SK-N-MC (cell line): Measurements from ENCODE around the gene WBP1.
"Not testable (repeated sequence)": the region's sequence is repeated elsewhere in the genome, so short reads cannot be mapped to it uniquely, and the experiment has no call there.

ENCODE experiments used
- DNase-seq: peaks from one replicate; pipeline ENCODE4 v3.0.0-alpha.2; 2011; ENCODE audit warnings: low read depth, low spot score
- H3K27ac ChIP-seq: fragments of 200-600 bp; sonication (generic); 2 replicates; pipeline ENCODE4 v1.5.1; 2016; ENCODE audit warnings: mixed run types
- H3K36me3 ChIP-seq: fragments of 200-600 bp; sonication (generic); 2 replicates; pipeline ENCODE4 v1.6.1; 2017; ENCODE audit warnings: antibody characterized with exemption, low read length, mixed read lengths; ENCODE audit not compliant: insufficient read depth
- H3K4me3 ChIP-seq: fragments of 200-600 bp; sonication (generic); 2 replicates; pipeline ENCODE4 v1.5.1; 2016
- H3K9ac ChIP-seq: fragments of 200-600 bp; sonication (generic); 2 replicates; pipeline ENCODE4 v1.8.0; 2017; ENCODE audit warnings: mixed run types, mixed read lengths; ENCODE audit not compliant: insufficient read length
- H3K9me3 ChIP-seq: fragments of 200-600 bp; sonication (generic); 2 replicates; pipeline ENCODE4 v1.6.1; 2017; ENCODE audit warnings: low read depth, mild to moderate bottlenecking, antibody characterized with exemption, low read length, moderate library complexity, mixed read lengths
- EZH2 ChIP-seq: fragments of 200-600 bp; sonication (generic); IDR thresholded peaks from one replicate; pipeline ENCODE4 v1.6.1; 2017; ENCODE audit warnings: antibody characterized with exemption
- FOXP2 ChIP-seq: optimal IDR thresholded peaks from 2 replicates; pipeline ENCODE3; 2011; ENCODE audit warnings: mild to moderate bottlenecking, moderate library complexity; ENCODE audit not compliant: insufficient read depth; ENCODE audit errors: extremely low read length, control extremely low read depth
- POLR2AphosphoS5 ChIP-seq: IDR thresholded peaks from 2 replicates; pipeline ENCODE4 v1.6.1; 2012; ENCODE audit warnings: mild to moderate bottlenecking, low read depth, low read length, borderline replicate concordance

WBP1 gene

DNA sequence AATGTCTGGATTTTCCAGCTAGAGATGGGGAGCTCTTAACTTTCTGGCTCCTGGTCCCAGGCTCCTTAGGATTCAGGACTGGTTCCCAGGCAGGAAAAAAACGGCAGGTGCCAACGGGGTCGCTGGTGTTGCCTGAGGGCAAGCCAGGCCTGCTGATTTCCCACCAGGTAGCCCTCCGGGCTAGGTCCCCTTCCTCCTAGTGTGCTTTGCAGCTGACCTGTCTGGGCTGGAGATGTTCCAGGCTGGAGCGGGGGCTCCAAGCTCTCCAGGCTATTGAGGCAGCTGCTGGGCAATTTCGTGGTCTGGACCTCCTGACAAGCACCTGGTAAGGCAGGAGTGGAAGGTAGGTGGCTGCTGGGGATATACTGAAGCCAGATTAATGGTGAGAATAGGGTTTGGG is 16.2 kb downstream of the WBP1 start:
- H3K9ac ChIP-seq: no peak overlapping the region
- no peak for DNase-seq
- H3K4me3 ChIP-seq: no peak overlapping the region
- no peaks in the 10 kb centered on the region for H3K9me3 ChIP-seq
- no peak for TF ChIP-seq POLR2AphosphoS5
- no peak for TF ChIP-seq EZH2
- TF ChIP-seq FOXP2: no peak
- H3K27ac ChIP-seq: no peak overlapping the region
- H3K36me3 ChIP-seq: peaks cover 18% of the 10 kb centered on the region; the same call in 1 of the 2 replicates

DNA sequence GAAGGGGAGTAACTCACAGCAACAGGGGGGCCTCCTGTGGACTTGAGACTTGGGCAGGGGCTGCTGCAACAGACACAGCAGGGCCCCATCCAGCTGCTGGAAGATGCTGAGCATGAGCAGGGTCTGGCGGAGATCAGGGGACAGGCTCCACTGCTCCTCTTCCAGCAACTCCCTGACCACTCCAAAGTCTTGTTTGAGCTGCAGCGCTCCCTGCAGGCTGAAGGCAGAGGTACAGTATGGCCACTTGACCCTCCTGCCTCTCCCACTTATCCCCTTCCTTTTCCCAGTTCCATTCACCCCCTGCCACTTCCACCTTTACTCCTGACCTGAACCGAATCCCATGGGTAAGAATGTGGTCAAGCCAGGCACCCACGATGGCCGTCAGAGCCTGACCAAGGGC is 16.7 kb downstream of the WBP1 start:
- Histone ChIP-seq H3K9ac (no peak overlapping the region), H3K4me3 (no peak overlapping the region), H3K9me3 (no peaks in the 10 kb centered on the region), H3K27ac (no peak overlapping the region), H3K36me3 (peaks cover 18% of the 10 kb centered on the region; the same call in 1 of the 2 replicates)
- TF ChIP-seq FOXP2: no peak
- no peak for DNase-seq

DNA sequence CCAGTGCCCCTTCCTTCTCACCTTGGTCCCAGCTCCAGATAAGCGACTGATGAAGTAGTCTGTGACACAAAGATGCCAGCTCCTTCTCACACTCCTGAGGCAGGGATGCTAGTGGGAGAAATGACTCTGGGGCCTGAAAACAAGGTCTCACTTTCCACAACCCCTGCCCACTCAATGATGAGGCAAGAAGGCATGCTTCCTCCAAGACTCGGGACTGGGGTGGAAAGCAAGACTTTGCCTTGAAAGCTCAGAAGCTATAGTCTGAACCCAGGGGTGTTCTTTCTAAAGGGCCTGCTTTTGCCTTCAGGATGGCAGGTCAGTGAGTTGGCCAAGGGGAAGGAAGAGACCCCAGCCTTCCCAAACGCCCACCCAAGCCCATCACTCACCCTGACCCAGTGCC is 23.2 kb downstream of the WBP1 start:
- no peak for TF ChIP-seq POLR2AphosphoS5
- TF ChIP-seq FOXP2: no peak
- TF ChIP-seq EZH2: no peak
- Histone ChIP-seq H3K4me3 (peak overlapping the region; percentile 90), H3K9me3 (no peaks in the 10 kb centered on the region), H3K9ac (peak overlapping the region; percentile 82), H3K36me3 (peaks cover 8% of the 10 kb centered on the region; the same call in 1 of the 2 replicates), H3K27ac (no peak overlapping the region)
- no peak for DNase-seq

DNA sequence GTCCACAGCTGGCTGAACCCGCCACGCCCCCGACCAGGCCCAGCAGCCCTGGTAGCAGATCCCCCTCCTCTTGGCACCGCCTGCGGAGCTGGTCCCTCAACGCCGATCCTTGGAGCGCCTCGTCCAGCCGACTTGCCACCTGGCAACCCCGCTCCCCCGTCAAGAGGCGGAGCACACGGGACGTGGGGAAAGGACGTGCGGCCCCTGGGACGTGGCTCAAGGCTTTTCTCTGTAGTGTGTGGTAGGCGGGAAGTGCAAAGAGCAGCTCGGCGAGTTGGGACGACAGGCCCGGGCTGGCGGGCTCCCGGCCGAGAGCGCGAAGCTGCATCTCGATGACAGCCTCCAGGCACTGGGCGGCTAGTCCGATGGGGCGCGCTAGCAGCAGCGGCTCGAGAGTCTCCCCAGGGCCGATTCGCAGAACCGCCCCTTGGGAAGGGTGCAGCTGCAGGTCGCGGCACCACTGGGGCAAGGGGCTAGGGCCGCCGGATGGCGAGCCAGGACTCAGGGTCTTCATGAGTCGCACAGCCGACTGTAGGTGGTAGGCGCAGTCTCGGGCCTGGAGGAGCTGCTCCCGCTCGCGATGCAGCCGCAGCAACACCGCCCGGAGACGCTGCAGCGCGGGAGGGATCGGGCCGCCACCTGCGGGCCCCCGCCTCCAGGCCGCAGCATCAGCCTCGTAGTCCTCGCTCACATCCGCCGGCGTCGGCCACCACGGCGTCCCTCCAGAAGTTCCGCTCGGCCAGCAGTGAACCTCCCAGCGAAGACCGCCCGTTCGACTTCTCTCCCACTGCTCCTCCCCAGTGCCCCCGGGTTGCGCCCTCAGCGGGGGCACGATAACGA is 23.9 kb downstream of the WBP1 start:
- Histone ChIP-seq H3K9ac (peak overlapping the region; percentile 82), H3K27ac (0 out of 2 replicates have a peak overlapping the region, but pooled peaks have one; percentile 40), H3K36me3 (peaks cover 8% of the 10 kb centered on the region; the same call in 1 of the 2 replicates), H3K9me3 (no peaks in the 10 kb centered on the region), H3K4me3 (peak overlapping the region; percentile 90)
- DNase-seq: no peak
- no peak for TF ChIP-seq POLR2AphosphoS5
- no peak for TF ChIP-seq EZH2
- TF ChIP-seq FOXP2: no peak

GRCh38 chr2:74482801-74483674 is 24.8 kb downstream of the WBP1 start, which contains the start of the genes CCDC142 and TTC31:
TSS of gene CCDC142 (minus strand) at chr2:74482998. CDS start at chr2:74482837, 161 bp downstream.
TSS of gene TTC31 (plus strand) at chr2:74483081. CDS start at chr2:74483096, 15 bp downstream.
- no peaks in the 10 kb centered on the region for H3K9me3 ChIP-seq
- H3K9ac ChIP-seq: peak within 1 kb of the TSS; percentile 82
- H3K4me3 ChIP-seq: peak within 1 kb of the TSS; percentile 90
- peaks cover 5% of the 10 kb centered on the region; the same call in 1 of the 2 replicates for H3K36me3 ChIP-seq
- DNase-seq: peak; percentile 85
- H3K27ac ChIP-seq: 0 out of 2 replicates have a peak within 1 kb of the TSS, but pooled peaks have one; percentile 40
- TF ChIP-seq FOXP2 (no peak), EZH2 (no peak), POLR2AphosphoS5 (peak; percentile 77; the same call in 1 of the 2 replicates)

GRCh38 chr2:74483675-74484164 is 25.5 kb downstream of the WBP1 start:
- H3K9ac ChIP-seq: peak overlapping the region; percentile 82
- peak overlapping the region; percentile 90 for H3K4me3 ChIP-seq
- H3K36me3 ChIP-seq, DNase-seq, H3K27ac ChIP-seq, H3K9me3 ChIP-seq: not testable (repeated sequence)

DNA sequence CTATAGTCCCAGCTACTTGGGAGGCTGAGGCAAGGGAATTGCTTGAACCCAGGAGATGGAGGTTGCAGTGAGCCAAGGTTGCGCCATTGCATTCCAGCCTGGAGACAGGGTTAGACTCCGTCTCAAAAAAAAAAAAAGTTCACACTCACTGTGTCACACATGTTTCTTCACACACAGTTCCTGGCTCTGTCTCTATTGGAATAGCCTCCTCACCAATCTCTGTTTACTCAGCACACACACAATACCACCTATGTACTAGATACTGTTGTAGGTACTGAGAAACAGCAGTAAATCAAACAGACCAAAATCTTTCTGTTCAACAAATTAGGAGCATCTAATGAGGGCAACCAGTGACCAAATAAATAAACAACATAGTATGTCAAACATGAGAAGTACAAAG is 27.9 kb downstream of the WBP1 start:
- H3K9ac ChIP-seq: no peak overlapping the region
- H3K36me3 ChIP-seq: peaks cover 4% of the 10 kb centered on the region; the same call in 1 of the 2 replicates
- H3K27ac ChIP-seq: no peak overlapping the region
- H3K4me3 ChIP-seq: no peak overlapping the region
- no peak for DNase-seq
- TF ChIP-seq POLR2AphosphoS5 (no peak), EZH2 (no peak), FOXP2 (no peak)
- no peaks in the 10 kb centered on the region for H3K9me3 ChIP-seq
